ENCODE data around the gene KCNJ8. TPM values are rescaled to one million over a fixed set of nuclear protein-coding genes. Genes with fewer than 3 reads are reported as not detected.

Gene KCNJ8
- total RNA-seq, 1 experiment from 2014 or later, result 0.22 TPM

DNA sequence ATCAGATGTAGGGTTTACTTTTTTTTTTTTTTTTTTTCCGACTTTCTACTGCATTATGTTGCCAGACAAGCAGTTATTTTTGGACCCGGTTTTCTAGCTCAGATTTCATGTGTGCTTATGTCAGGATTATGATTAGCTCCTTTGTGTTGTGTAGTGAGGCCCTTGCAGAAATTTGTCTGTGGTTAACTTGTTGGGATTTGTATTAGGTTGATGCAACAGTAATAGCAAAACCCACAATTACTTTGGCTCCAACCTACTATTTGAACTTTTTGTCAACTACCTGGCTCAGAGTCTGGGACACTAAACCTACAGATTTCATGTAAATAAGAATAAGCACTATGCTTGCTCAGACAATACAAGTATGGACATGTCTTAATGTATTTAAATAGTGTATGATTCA lies 44.1 kb upstream of the KCNJ8 start:
- no peak overlapping the region for H3T11ph ChIP-seq (ENCODE audit: low read length)
- no peaks in the 10 kb centered on the region for H3K4me1 ChIP-seq (ENCODE audit: insufficient read depth, low read length)
- H3K79me2 ChIP-seq (ENCODE audit: insufficient read depth, low read length), result no peaks in the 10 kb centered on the region
- H3K23ac ChIP-seq (ENCODE audit: insufficient read length, low read depth, low read length), result no peak overlapping the region
- H3K4me3 Mint-ChIP-seq, result no peak overlapping the region
- WGBS (ENCODE audit: extremely low coverage, insufficient read length, low lambda C conversion rate), result no CpG with 5 or more reads among the region's 2 CpGs
- no peaks in the 10 kb centered on the region for H3K36me3 Mint-ChIP-seq (ENCODE audit: insufficient read depth in 1 of 3, low read depth in 3 of 3)
- H3K18ac ChIP-seq (ENCODE audit: insufficient read length, low read depth, low read length), result no peak overlapping the region
- H4K8ac ChIP-seq (replicated peaks; ENCODE audit: insufficient read length, low read depth, low read length), result no peak overlapping the region
- H3K79me1 ChIP-seq (ENCODE audit: insufficient read depth, low read depth, low read length, poor library complexity, severe bottlenecking), result no peaks in the 10 kb centered on the region
- H3K9me3 Mint-ChIP-seq, result no peaks in the 10 kb centered on the region
- no peak overlapping the region for H4K91ac ChIP-seq (ENCODE audit: insufficient read length, low read depth, low read length)
- H2BK120ac ChIP-seq (ENCODE audit: low read depth, low read length, poor library complexity, severe bottlenecking), result no peak overlapping the region
- TF ChIP-seq, protein P1, sequence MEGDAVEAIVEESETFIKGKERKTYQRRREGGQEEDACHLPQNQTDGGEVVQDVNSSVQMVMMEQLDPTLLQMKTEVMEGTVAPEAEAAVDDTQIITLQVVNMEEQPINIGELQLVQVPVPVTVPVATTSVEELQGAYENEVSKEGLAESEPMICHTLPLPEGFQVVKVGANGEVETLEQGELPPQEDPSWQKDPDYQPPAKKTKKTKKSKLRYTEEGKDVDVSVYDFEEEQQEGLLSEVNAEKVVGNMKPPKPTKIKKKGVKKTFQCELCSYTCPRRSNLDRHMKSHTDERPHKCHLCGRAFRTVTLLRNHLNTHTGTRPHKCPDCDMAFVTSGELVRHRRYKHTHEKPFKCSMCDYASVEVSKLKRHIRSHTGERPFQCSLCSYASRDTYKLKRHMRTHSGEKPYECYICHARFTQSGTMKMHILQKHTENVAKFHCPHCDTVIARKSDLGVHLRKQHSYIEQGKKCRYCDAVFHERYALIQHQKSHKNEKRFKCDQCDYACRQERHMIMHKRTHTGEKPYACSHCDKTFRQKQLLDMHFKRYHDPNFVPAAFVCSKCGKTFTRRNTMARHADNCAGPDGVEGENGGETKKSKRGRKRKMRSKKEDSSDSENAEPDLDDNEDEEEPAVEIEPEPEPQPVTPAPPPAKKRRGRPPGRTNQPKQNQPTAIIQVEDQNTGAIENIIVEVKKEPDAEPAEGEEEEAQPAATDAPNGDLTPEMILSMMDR (conservative IDR thresholded peaks at IDR 0.05), result no peak
- no peaks in the 10 kb centered on the region for H4K20me1 ChIP-seq (ENCODE audit: control insufficient read depth, insufficient read depth, insufficient read length)
- no peak overlapping the region for H2AFZ ChIP-seq (ENCODE audit: low read length)
- no peak overlapping the region for H3K9ac ChIP-seq (ENCODE audit: extremely low read depth, insufficient read length, low read length)
- no peak overlapping the region for H2BK5ac ChIP-seq (ENCODE audit: insufficient read length, low read length)
- H2BK20ac ChIP-seq (ENCODE audit: low read depth, low read length, poor library complexity, severe bottlenecking), result no peak overlapping the region
- H2AK5ac ChIP-seq (ENCODE audit: insufficient read length, low read length), result no peak overlapping the region
- H3K56ac ChIP-seq (ENCODE audit: insufficient read length, low read depth, low read length), result no peak overlapping the region
- no peak overlapping the region for H3K27ac Mint-ChIP-seq
- no peak overlapping the region for H4K5ac ChIP-seq (ENCODE audit: insufficient read length, low read depth, low read length)
- DNase-seq, result no peak
- H3K27ac ChIP-seq (ENCODE audit: insufficient read length, low read depth, low read length), result no peak overlapping the region
- no peak overlapping the region for H3K14ac ChIP-seq (ENCODE audit: insufficient read depth, low read length)
- H3K4ac ChIP-seq (ENCODE audit: low read depth, low read length), result no peak overlapping the region
- no peaks in the 10 kb centered on the region for H3K9me3 ChIP-seq (ENCODE audit: control insufficient read depth, low read depth, low read length)
- no peaks in the 10 kb centered on the region for H3K27me3 ChIP-seq (ENCODE audit: insufficient read depth, low read length)
- H3K4me2 ChIP-seq (ENCODE audit: insufficient read depth, insufficient read length, low read length), result no peak overlapping the region
- H2BK15ac ChIP-seq (ENCODE audit: low read depth, low read length), result no peak overlapping the region; the same call in 1 of the 2 replicates
- no peaks in the 10 kb centered on the region for H3K4me1 Mint-ChIP-seq
- H2BK12ac ChIP-seq (ENCODE audit: insufficient read length, low read depth, low read length), result no peak overlapping the region
- no peaks in the 10 kb centered on the region for H3K27me3 Mint-ChIP-seq (ENCODE audit: low read depth)
- H3K23me2 ChIP-seq (ENCODE audit: insufficient read length, low read depth, low read length, poor library complexity, severe bottlenecking), result no peaks in the 10 kb centered on the region
